GM12872 (cell line): ENCODE measurements around the gene HMGXB3.
A peak's percentile ranks its signal among the peaks of the same experiment; 100 is the strongest.

Source experiments
- CTCF ChIP-seq: IDR thresholded peaks from 3 replicates; pipeline ENCODE4 v1.5.1; 2011; ENCODE audit warnings: low read depth, mild to moderate bottlenecking, low read length, moderate library complexity; ENCODE audit not compliant: insufficient read depth

HMGXB3 gene

GRCh38 chr5:149959406-149960236 lies 40.9 kb upstream of the HMGXB3 start:
- peak; percentile 71 for TF ChIP-seq CTCF

GRCh38 chr5:149960272-149961185 lies 40.0 kb upstream of the HMGXB3 start, which contains the start of gene SLC26A2:
Gene SLC26A2, plus strand, starts transcription at chr5:149960758. Its CDS starts 16,895 bp downstream, at chr5:149977653.
- TF ChIP-seq CTCF: no peak

- no peak for TF ChIP-seq CTCF
Measured at GRCh38 chr5:149961186-149961685, 39.3 kb upstream of the HMGXB3 start.

- TF ChIP-seq CTCF: peak; percentile 38; the same call in 1 of the 3 replicates
Measured at GRCh38 chr5:149961957-149962409, 38.6 kb upstream of the HMGXB3 start.

- no peak for TF ChIP-seq CTCF
Measured at GRCh38 chr5:149962601-149963300, 37.8 kb upstream of the HMGXB3 start.

GRCh38 chr5:149963729-149964128 lies 36.8 kb upstream of the HMGXB3 start:
- TF ChIP-seq CTCF: no peak
